ENCODE results near the gene CDC5L. TPM values are rescaled to one million over a fixed set of nuclear protein-coding genes. Genes with fewer than 3 reads are reported as not detected.
"Not testable (repeated sequence)": the region's sequence is repeated elsewhere in the genome, so short reads cannot be mapped to it uniquely, and the experiment has no call there.

The CDC5L gene
- total and polyA plus RNA-seq, 2 of the 13 experiments (the other 11 are each of a cell fraction or from before 2014, with no cell fraction given), result 11.0 to 34.2 TPM

- POLR2A ChIA-PET, result no interaction called here
- peaks cover 0 to 6% of the 10 kb centered on the region in 2 experiments; a peak in 3 of 5 replicates for H3K27me3 ChIP-seq (ENCODE audit: control insufficient read depth in 1 of 2, insufficient read depth in 2 of 2, low read length in 2 of 2)
- H3K9ac ChIP-seq (ENCODE audit: insufficient read depth, low read depth, low read length), result no peak overlapping the region
- no peaks in the 10 kb centered on the region for H3K79me2 ChIP-seq (ENCODE audit: insufficient read depth, low read length)
- peak; percentile 18 for FAIRE-seq
- CTCF ChIA-PET (ENCODE audit: low intra/inter-chr PET ratio, low total read pairs), result no interaction called here
- no peaks in the 10 kb centered on the region for H4K20me1 ChIP-seq (ENCODE audit: insufficient read depth, low read length)
- BruUV-seq (replicated peaks), result no TSS peak
- no peak overlapping the region; the same call in 1 of the 2 replicates for H3K4me2 ChIP-seq (ENCODE audit: low read depth, low read length)
- peak; percentile 75 for ATAC-seq
- no peak overlapping the region for H3K4me3 ChIP-seq (replicated peaks in 1 of 3; ENCODE audit: insufficient read depth in 1 of 3, low read depth in 2 of 3, low read length in 3 of 3)
- in situ Hi-C loops (cut with HindIII; ENCODE audit: extremely low pct_ligation_motif_present, low pct_unique_long_range_greater_than_20kb) (no loop called here), intact Hi-C loops (cut with micrococcal nuclease; ENCODE audit: unreplicated experiment) (no loop called here)
- WGBS (ENCODE audit: low lambda C conversion rate), result 25% methylated on average over 6 of the region's 6 CpGs
- no peak overlapping the region for H2AFZ ChIP-seq (ENCODE audit: low read length)
- no peaks in the 10 kb centered on the region for H3K36me3 ChIP-seq (replicated peaks in 1 of 2; ENCODE audit: control insufficient read depth in 1 of 2, insufficient read depth in 2 of 2, low read length in 2 of 2)
- DNase-seq (ENCODE audit: low spot score), result peak; percentile 17
- peak; percentile 49 for TF ChIP-seq HNF4A (CRISPR knock-in tag; IDR thresholded peaks at IDR 0.05)
- TF ChIP-seq ZNF30 (CRISPR knock-in tag; IDR thresholded peaks at IDR 0.05), result no peak
- no peak for TF ChIP-seq ZNF674 (CRISPR knock-in tag; IDR thresholded peaks at IDR 0.05; ENCODE audit: low read depth)
- 0 out of 2 replicates have a peak, but pooled peaks have one; percentile 18 for TF ChIP-seq NFE2L2 (IDR thresholded peaks at IDR 0.05; ENCODE audit: low read length)
- TF ChIP-seq HNF4G (IDR thresholded peaks at IDR 0.05; ENCODE audit: borderline replicate concordance, low read depth, low read length), result peak; percentile 31; the same call in 1 of the 2 replicates
- no peak for TF ChIP-seq HNF4G (CRISPR knock-in tag; IDR thresholded peaks at IDR 0.05; ENCODE audit: borderline replicate concordance, low read depth)
- H3K9me3 ChIP-seq (ENCODE audit: low read length), result no peaks in the 10 kb centered on the region
- peaks cover 11% of the 10 kb centered on the region for H3K4me1 ChIP-seq (ENCODE audit: insufficient read depth, low read length)
- no peak overlapping the region for H3K27ac ChIP-seq (ENCODE audit: extremely low read length, insufficient read depth, low read length)
These were observed 37.4 kb upstream of the CDC5L start for GRCh38 chr6:44349904-44350649.

- peak; percentile 26 for ATAC-seq
- H3K4me3 ChIP-seq (replicated peaks in 1 of 3; ENCODE audit: insufficient read depth in 1 of 3, low read depth in 2 of 3, low read length in 3 of 3), result not testable (repeated sequence)
These were observed 36.9 kb upstream of the CDC5L start for GRCh38 chr6:44350650-44350994.

More at GRCh38 chr6:44350650-44350994, 36.9 kb upstream of the CDC5L start:
- CTCF ChIA-PET (ENCODE audit: low intra/inter-chr PET ratio, low total read pairs); H3K79me2 ChIP-seq (ENCODE audit: insufficient read depth, low read length); BruUV-seq (replicated peaks); H2AFZ ChIP-seq (ENCODE audit: low read length); H3K9ac ChIP-seq (ENCODE audit: insufficient read depth, low read depth, low read length); in situ Hi-C loops (cut with HindIII; ENCODE audit: extremely low pct_ligation_motif_present, low pct_unique_long_range_greater_than_20kb); POLR2A ChIA-PET; FAIRE-seq; H3K27me3 ChIP-seq (ENCODE audit: control insufficient read depth in 1 of 2, insufficient read depth in 2 of 2, low read length in 2 of 2); intact Hi-C loops (cut with micrococcal nuclease; ENCODE audit: unreplicated experiment); H3K27ac ChIP-seq (ENCODE audit: extremely low read length, insufficient read depth, low read length); H4K20me1 ChIP-seq (ENCODE audit: insufficient read depth, low read length); H3K36me3 ChIP-seq (replicated peaks in 1 of 2; ENCODE audit: control insufficient read depth in 1 of 2, insufficient read depth in 2 of 2, low read length in 2 of 2); H3K9me3 ChIP-seq (ENCODE audit: low read length); H3K4me2 ChIP-seq (ENCODE audit: low read depth, low read length); DNase-seq (ENCODE audit: low spot score): not testable (repeated sequence)
- peaks cover 11% of the 10 kb centered on the region for H3K4me1 ChIP-seq (ENCODE audit: insufficient read depth, low read length)
- TF ChIP-seq ZFAT (CRISPR knock-in tag; conservative IDR thresholded peaks at IDR 0.05) (0 out of 2 replicates have a peak, but pooled peaks have one; percentile 57), GFI1 (CRISPR knock-in tag; IDR thresholded peaks at IDR 0.05; ENCODE audit: borderline replicate concordance) (0 out of 2 replicates have a peak, but pooled peaks have one; percentile 19)
- 14% methylated on average over 4 of the region's 4 CpGs for WGBS (ENCODE audit: low lambda C conversion rate)
